Calu3 (cell line): ENCODE measurements around the gene VTA1. TPM values are rescaled to one million over a fixed set of nuclear protein-coding genes. Genes with fewer than 3 reads are reported as not detected.
"Not testable (repeated sequence)": the region's sequence is repeated elsewhere in the genome, so short reads cannot be mapped to it uniquely, and the experiment has no call there.

Source experiments
- Bru-seq: library from RNA; stranded (reverse); fragments of 400-500 nt; gene quantifications from one replicate; lab custom pipeline; 2021; lab: Mats Ljungman, UMichigan
- BruChase-seq, 2 experiments: library from RNA; stranded (reverse); fragments of 400-500 nt; gene quantifications; one replicate each; lab custom pipeline; 2021; lab: Mats Ljungman, UMichigan
- BruUV-seq: library from RNA; stranded (reverse); fragments of 400-500 nt; replicated peaks from 2 replicates; lab custom pipeline; 2021; lab: Mats Ljungman, UMichigan
- CTCF ChIA-PET: fragments of 300-600 bp; sonication (Branson Sonifier 250); formaldehyde crosslinking; loops from one replicate; lab custom pipeline; 2022; ENCODE audit warnings: antibody characterized with exemption; lab: Charles Lee
- DNase-seq: peaks from one replicate; pipeline ENCODE4 v3.0.0; 2022
- H3K27ac Mint-ChIP-seq: one replicate; pipeline ENCODE4 v1.8.0; 2022; ENCODE audit warnings: mixed read lengths; ENCODE audit not compliant: unreplicated experiment
- H3K27me3 Mint-ChIP-seq: one replicate; pipeline ENCODE4 v1.8.0; 2022; ENCODE audit warnings: mixed read lengths; ENCODE audit not compliant: unreplicated experiment
- H3K36me3 Mint-ChIP-seq: one replicate; pipeline ENCODE4 v1.8.0; 2022; ENCODE audit warnings: mild to moderate bottlenecking, moderate library complexity, mixed read lengths; ENCODE audit not compliant: insufficient read depth, unreplicated experiment
- H3K4me1 Mint-ChIP-seq: one replicate; pipeline ENCODE4 v1.8.0; 2022; ENCODE audit warnings: mild to moderate bottlenecking, low read depth, mixed read lengths; ENCODE audit not compliant: unreplicated experiment
- H3K4me3 Mint-ChIP-seq: one replicate; pipeline ENCODE4 v1.8.0; 2022; ENCODE audit warnings: mild to moderate bottlenecking, low read depth, moderate library complexity, mixed read lengths; ENCODE audit not compliant: unreplicated experiment
- H3K9me3 Mint-ChIP-seq: one replicate; pipeline ENCODE4 v1.8.0; 2022; ENCODE audit warnings: low read depth, mixed read lengths; ENCODE audit not compliant: unreplicated experiment
- CTCF ChIP-seq: fragments of 200-600 bp; IDR thresholded peaks from one replicate; pipeline ENCODE4 v1.8.0; 2022; ENCODE audit warnings: antibody characterized with exemption; ENCODE audit not compliant: unreplicated experiment
- intact Hi-C: fragments of 100-400 bp; cut with micrococcal nuclease; formaldehyde crosslinking; loops from one replicate; pipeline ENCODE4 v1.10.0; 2022; ENCODE audit not compliant: unreplicated experiment
- long read RNA-seq: library from polyadenylated mRNA; stranded (forward); transcript quantifications from one replicate; pipeline ENCODE4 v2.0.0, GENCODE V29; 2022
- total RNA-seq: library from RNA; stranded (reverse); gene quantifications from 2 replicates; pipeline ENCODE4 v1.2.3, GENCODE V29; 2022

VTA1 gene
- total RNA-seq (32.4 and 35.5 TPM in 2 replicates), Bru-seq, nascent RNA (percentile 79 among the genes with signal in this experiment), BruChase-seq, experiment 1, labeled RNA remaining after a 6-hour chase (percentile 65 among the genes with signal in this experiment), BruChase-seq, experiment 2, labeled RNA remaining after a 2-hour chase (percentile 65 among the genes with signal in this experiment)
- long read RNA-seq, full-length matches to known transcripts: 124 of 131 reads
- long read RNA-seq, partial matches to known transcripts: 2 of 131 reads
- long read RNA-seq, other reads (novel, unspliced or antisense): 5 of 131 reads

- intact Hi-C loops: loop anchor here (5.0 kb wide), 1 partner anchor 155 kb away; the partner anchor contains the start of gene ADGRG6
- no TSS peak for BruUV-seq
These were observed at the start of gene VTA1, which contains the start of gene NMBR for GRCh38 chr6:142146828-142147662. Gene VTA1, plus strand, starts transcription at chr6:142147263. Its CDS starts 25 bp downstream, at chr6:142147288. Gene NMBR, minus strand, starts transcription at chr6:142147122. Its CDS starts 58,464 bp downstream, at chr6:142088658.

GRCh38 chr6:142104820-142105219 lies 42.2 kb upstream of the VTA1 start:
- BruUV-seq, CTCF ChIA-PET: not testable (repeated sequence)

More at GRCh38 chr6:142146828-142147662, at the start of gene VTA1, which contains the start of gene NMBR:
- DNase-seq: peak; percentile 90
- Mint-ChIP-seq H3K9me3 (no peaks in the 10 kb centered on the region), H3K27me3 (no peaks in the 10 kb centered on the region), H3K27ac (peak within 1 kb of the TSS; percentile 96), H3K4me3 (peak within 1 kb of the TSS; percentile 92), H3K4me1 (peaks cover 19% of the 10 kb centered on the region), H3K36me3 (peaks cover 10% of the 10 kb centered on the region)
- TF ChIP-seq CTCF: peak; percentile 62
- CTCF ChIA-PET: interaction anchor here (0.7 kb wide), 1 partner anchor 328 kb away, joined by 3 read pairs; no protein-coding TSS in a partner anchor

GRCh38 chr6:142110820-142111219 lies 36.2 kb upstream of the VTA1 start:
- BruUV-seq, H3K9me3 Mint-ChIP-seq, CTCF ChIA-PET, intact Hi-C loops, H3K27ac Mint-ChIP-seq, DNase-seq, H3K4me1 Mint-ChIP-seq, H3K36me3 Mint-ChIP-seq, H3K4me3 Mint-ChIP-seq, H3K27me3 Mint-ChIP-seq: not testable (repeated sequence)

More at GRCh38 chr6:142104820-142105219, 42.2 kb upstream of the VTA1 start:
- intact Hi-C loops, H3K4me3 Mint-ChIP-seq, H3K27ac Mint-ChIP-seq, H3K36me3 Mint-ChIP-seq, H3K27me3 Mint-ChIP-seq, DNase-seq, H3K9me3 Mint-ChIP-seq, H3K4me1 Mint-ChIP-seq: not testable (repeated sequence)

- intact Hi-C loops: loop anchor here (1.0 to 2.0 kb wide), 2 partner anchors 123 to 436 kb away; no protein-coding TSS in a partner anchor
- DNase-seq: peak; percentile 70
- Mint-ChIP-seq H3K27me3 (no peaks in the 10 kb centered on the region), H3K4me1 (no peaks in the 10 kb centered on the region), H3K9me3 (no peaks in the 10 kb centered on the region), H3K27ac (no peak overlapping the region), H3K4me3 (no peak overlapping the region), H3K36me3 (no peaks in the 10 kb centered on the region)
- CTCF ChIA-PET: no interaction called here
- TF ChIP-seq CTCF: peak; percentile 38
- BruUV-seq: no TSS peak
These were observed 34.5 kb upstream of the VTA1 start for GRCh38 chr6:142112451-142113061.

GRCh38 chr6:142117366-142117765 lies 29.7 kb upstream of the VTA1 start:
- no TSS peak for BruUV-seq
- DNase-seq: no peak
- Mint-ChIP-seq H3K9me3 (no peaks in the 10 kb centered on the region), H3K27me3 (no peaks in the 10 kb centered on the region), H3K4me3 (no peak overlapping the region), H3K4me1 (no peaks in the 10 kb centered on the region), H3K27ac (no peak overlapping the region), H3K36me3 (no peaks in the 10 kb centered on the region)
- no peak for TF ChIP-seq CTCF
- intact Hi-C loops: no loop called here
- CTCF ChIA-PET: no interaction called here
